ENCODE data around the gene SDK1.

Gene SDK1

DNA sequence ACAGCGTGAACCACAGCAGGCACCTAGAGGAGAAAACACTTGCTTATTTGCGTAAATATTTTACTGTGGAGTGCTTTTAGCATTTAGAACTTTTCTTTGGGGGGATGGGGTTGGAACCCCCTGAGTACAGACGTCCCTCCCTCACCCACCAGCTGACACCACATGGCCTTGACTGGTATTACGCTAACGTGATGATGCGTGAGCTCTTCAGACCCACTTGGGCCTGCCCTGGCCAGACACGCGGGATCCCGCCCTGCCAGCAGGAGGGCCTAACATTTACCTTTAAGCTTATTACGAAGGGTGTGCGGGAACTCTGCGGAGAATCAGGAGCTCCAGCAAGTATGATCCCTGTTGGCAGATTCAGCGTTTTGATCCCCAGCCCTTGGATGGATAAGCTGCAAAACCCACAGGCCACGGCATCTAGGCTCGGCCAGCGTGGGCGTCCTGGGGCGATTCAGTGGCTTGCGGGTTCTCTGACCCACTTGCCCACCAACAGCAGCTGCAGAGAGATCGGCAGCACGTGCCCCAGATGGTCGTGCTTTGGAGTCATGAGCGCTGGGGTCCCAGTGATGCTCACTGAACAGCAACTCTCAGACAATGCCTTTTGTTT lies 835.6 kb downstream of the SDK1 start:
- no peak for TF ChIP-seq KLF9 (tag by site-specific recombination; IDR thresholded peaks at IDR 0.05; ENCODE audit: low read depth)
- no peak for TF ChIP-seq ZNF19 (tag by site-specific recombination; IDR thresholded peaks at IDR 0.05; ENCODE audit: low read depth)
- TF ChIP-seq KLF10 (tag by site-specific recombination; IDR thresholded peaks at IDR 0.05): no peak
- no peaks in the 10 kb centered on the region for H3K9me3 ChIP-seq (ENCODE audit: control insufficient read depth, insufficient read depth, low read depth, low read length)
- no peak overlapping the region for H3K4me3 ChIP-seq (ENCODE audit: low read depth, low read length)
- ChIA-PET POLR2A (interaction anchor here (0.6 kb wide), 1 partner anchor 96 kb away, joined by 3 read pairs; no protein-coding TSS in a partner anchor), CTCF (interaction anchor here (0.6 kb wide), 1 partner anchor 106 kb away, joined by 3 read pairs; no protein-coding TSS in a partner anchor)
- H3K27ac ChIP-seq (ENCODE audit: extremely low read depth, low read depth, low read length): no peak overlapping the region
- H3K36me3 ChIP-seq (ENCODE audit: control insufficient read depth in 2 of 2, insufficient read depth in 1 of 2, low read length in 2 of 2): no peaks in the 10 kb centered on the region; a peak in 1 of 3 replicates
- H3K4me1 ChIP-seq (ENCODE audit: control insufficient read depth, insufficient read depth, low read length): no peaks in the 10 kb centered on the region

DNA sequence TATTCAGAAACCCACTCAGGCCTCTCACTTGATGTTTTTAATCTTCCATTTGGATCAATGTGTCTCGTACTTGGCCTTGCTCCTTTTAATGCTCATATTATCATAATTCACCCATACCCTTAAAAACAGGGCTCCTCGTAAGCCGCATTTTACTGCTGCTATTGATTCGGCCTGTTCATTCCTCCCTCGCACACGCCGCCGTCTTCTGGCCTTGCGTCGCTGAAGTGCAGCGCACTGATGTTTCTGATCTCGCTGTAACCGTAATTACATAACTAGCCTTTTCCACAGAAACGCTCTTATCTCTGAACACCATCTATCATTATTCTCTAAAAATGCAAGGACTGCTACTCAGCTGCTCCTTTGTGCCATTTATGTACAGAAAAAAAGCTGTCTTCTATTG lies 836.5 kb downstream of the SDK1 start:
- H3K4me3 ChIP-seq (ENCODE audit: low read depth, low read length): no peak overlapping the region
- TF ChIP-seq, protein P1, sequence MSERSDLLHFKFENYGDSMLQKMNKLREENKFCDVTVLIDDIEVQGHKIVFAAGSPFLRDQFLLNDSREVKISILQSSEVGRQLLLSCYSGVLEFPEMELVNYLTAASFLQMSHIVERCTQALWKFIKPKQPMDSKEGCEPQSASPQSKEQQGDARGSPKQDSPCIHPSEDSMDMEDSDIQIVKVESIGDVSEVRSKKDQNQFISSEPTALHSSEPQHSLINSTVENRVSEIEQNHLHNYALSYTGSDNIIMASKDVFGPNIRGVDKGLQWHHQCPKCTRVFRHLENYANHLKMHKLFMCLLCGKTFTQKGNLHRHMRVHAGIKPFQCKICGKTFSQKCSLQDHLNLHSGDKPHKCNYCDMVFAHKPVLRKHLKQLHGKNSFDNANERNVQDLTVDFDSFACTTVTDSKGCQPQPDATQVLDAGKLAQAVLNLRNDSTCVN (tag by site-specific recombination; optimal IDR thresholded peaks at IDR 0.05): no peak
- TF ChIP-seq OVOL3 (tag by site-specific recombination; IDR thresholded peaks at IDR 0.05): no peak
- TF ChIP-seq, protein P2, sequence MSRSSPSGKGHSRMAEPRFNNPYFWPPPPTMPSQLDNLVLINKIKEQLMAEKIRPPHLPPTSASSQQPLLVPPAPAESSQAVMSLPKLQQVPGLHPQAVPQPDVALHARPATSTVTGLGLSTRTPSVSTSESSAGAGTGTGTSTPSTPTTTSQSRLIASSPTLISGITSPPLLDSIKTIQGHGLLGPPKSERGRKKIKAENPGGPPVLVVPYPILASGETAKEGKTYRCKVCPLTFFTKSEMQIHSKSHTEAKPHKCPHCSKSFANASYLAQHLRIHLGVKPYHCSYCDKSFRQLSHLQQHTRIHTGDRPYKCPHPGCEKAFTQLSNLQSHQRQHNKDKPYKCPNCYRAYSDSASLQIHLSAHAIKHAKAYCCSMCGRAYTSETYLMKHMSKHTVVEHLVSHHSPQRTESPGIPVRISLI (tag by site-specific recombination; IDR thresholded peaks at IDR 0.05): no peak
- no peak for TF ChIP-seq ZNF10 (tag by site-specific recombination; IDR thresholded peaks at IDR 0.05)
- TF ChIP-seq ZNF670 (tag by site-specific recombination; IDR thresholded peaks at IDR 0.05; ENCODE audit: low read depth): no peak
- no peak for TF ChIP-seq ZNF214 (tag by site-specific recombination; IDR thresholded peaks at IDR 0.05; ENCODE audit: borderline replicate concordance)
- no peaks in the 10 kb centered on the region for H3K9me3 ChIP-seq (ENCODE audit: control insufficient read depth, insufficient read depth, low read depth, low read length)
- ChIA-PET POLR2A (interaction anchor here (0.6 kb wide), 1 partner anchor 95 kb away, joined by 3 read pairs; no protein-coding TSS in a partner anchor), CTCF (no interaction called here)
- no peaks in the 10 kb centered on the region for H3K4me1 ChIP-seq (ENCODE audit: control insufficient read depth, insufficient read depth, low read length)
- no peak overlapping the region for H3K27ac ChIP-seq (ENCODE audit: extremely low read depth, low read depth, low read length)
- no peaks in the 10 kb centered on the region; a peak in 1 of 3 replicates for H3K36me3 ChIP-seq (ENCODE audit: control insufficient read depth in 2 of 2, insufficient read depth in 1 of 2, low read length in 2 of 2)

DNA sequence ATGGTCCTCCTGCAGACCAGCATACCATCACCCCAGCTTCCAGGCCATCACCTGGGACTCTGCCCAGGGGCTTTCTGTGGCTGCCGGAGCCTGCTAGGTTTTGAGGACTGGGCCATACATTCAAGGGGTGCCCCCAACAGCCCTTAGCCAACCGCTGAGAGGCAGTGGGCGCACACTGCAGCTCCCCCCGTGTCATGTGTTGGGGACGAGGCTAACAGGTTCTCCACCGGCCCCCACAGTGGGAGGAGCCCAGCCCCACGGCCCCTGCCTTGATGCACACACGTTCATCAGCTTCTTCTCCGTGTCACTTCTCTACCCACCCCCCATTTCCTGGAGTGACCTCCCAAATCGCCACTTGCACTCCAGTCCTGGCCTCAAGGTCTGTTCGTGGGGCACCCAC lies 837.8 kb downstream of the SDK1 start:
- Histone ChIP-seq H3K36me3 (ENCODE audit: control insufficient read depth in 2 of 2, insufficient read depth in 1 of 2, low read length in 2 of 2) (no peaks in the 10 kb centered on the region), H3K4me1 (ENCODE audit: control insufficient read depth, insufficient read depth, low read length) (no peaks in the 10 kb centered on the region), H3K27ac (ENCODE audit: extremely low read depth, low read depth, low read length) (no peak overlapping the region), H3K4me3 (ENCODE audit: low read depth, low read length) (no peak overlapping the region), H3K9me3 (ENCODE audit: control insufficient read depth, insufficient read depth, low read depth, low read length) (no peaks in the 10 kb centered on the region)
- CTCF ChIA-PET: no interaction called here
- POLR2A ChIA-PET: no interaction called here
- no peak for TF ChIP-seq ZNF391 (tag by site-specific recombination; IDR thresholded peaks at IDR 0.05; ENCODE audit: borderline replicate concordance, low read depth)
- no peak for TF ChIP-seq ZNF202 (tag by site-specific recombination; IDR thresholded peaks at IDR 0.05; ENCODE audit: borderline replicate concordance)

DNA sequence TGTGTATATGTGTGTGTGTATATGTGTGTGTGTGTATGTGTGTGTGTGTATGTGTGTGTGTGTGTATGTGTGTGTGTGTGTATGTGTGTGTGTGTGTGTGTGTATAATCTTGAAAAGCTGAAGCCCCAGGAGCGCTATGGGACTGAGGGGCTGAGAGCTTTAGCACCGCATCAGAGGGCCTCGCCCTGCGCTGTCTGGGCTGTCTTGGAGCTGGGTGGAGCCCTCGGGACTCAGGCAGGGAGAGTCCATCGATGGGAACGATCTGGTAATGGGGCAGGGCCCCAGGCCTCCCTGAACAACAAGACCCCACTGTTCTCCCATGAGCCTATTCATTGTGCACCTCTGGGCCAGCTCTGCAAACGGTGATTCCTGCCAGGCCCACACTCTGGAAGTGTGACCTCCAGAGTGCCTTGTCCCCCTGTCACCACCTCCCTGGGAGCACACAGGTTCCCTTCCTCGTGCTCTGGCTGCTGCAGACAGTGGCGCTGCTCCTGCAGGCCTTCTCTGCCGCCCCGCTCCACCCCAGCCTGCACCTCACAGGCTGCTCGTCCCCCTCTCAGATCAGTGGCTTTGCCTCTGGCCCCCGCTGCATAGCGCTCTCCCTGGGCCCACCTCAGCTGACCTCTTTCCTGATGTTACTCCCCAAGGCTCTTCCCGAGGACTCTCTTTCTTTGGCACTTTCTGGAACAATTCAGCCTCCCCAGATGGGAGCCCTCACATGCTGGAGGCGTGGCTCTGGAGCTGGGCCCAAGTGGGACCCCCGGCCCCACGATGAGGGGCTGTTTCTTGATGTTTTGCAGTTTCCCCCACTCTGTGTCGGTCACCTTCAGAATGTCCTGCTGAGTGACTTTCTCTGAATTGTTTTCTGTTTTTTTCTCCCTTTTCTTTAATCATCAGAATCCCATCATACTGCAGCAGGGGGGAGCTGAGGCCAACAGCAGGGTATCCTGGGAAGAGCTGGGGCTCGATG lies 838.9 kb downstream of the SDK1 start:
- Histone ChIP-seq H3K4me1 (ENCODE audit: control insufficient read depth, insufficient read depth, low read length) (no peaks in the 10 kb centered on the region), H3K4me3 (ENCODE audit: low read depth, low read length) (no peak overlapping the region), H3K9me3 (ENCODE audit: control insufficient read depth, insufficient read depth, low read depth, low read length) (no peaks in the 10 kb centered on the region), H3K27ac (ENCODE audit: extremely low read depth, low read depth, low read length) (no peak overlapping the region), H3K36me3 (ENCODE audit: control insufficient read depth in 2 of 2, insufficient read depth in 1 of 2, low read length in 2 of 2) (no peaks in the 10 kb centered on the region)
- ChIA-PET CTCF (interaction anchor here (0.6 kb wide), 1 partner anchor 383 kb away, joined by 3 read pairs; no protein-coding TSS in a partner anchor), POLR2A (no interaction called here)
- TF ChIP-seq HOXD13 (CRISPR knock-in tag; IDR thresholded peaks at IDR 0.05; ENCODE audit: borderline replicate concordance): no peak
- no peak for TF ChIP-seq ZNF112 (tag by site-specific recombination; IDR thresholded peaks at IDR 0.05)
- TF ChIP-seq ZNF654 (tag by site-specific recombination; IDR thresholded peaks at IDR 0.05; ENCODE audit: low read depth): no peak
- TF ChIP-seq, protein P3, sequence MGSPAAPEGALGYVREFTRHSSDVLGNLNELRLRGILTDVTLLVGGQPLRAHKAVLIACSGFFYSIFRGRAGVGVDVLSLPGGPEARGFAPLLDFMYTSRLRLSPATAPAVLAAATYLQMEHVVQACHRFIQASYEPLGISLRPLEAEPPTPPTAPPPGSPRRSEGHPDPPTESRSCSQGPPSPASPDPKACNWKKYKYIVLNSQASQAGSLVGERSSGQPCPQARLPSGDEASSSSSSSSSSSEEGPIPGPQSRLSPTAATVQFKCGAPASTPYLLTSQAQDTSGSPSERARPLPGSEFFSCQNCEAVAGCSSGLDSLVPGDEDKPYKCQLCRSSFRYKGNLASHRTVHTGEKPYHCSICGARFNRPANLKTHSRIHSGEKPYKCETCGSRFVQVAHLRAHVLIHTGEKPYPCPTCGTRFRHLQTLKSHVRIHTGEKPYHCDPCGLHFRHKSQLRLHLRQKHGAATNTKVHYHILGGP (tag by site-specific recombination; IDR thresholded peaks at IDR 0.05): no peak
- no peak for TF ChIP-seq ZNF629 (tag by site-specific recombination; IDR thresholded peaks at IDR 0.05)
- TF ChIP-seq, protein P1 (tag by site-specific recombination; optimal IDR thresholded peaks at IDR 0.05): no peak
- no peak for TF ChIP-seq ZNF701 (tag by site-specific recombination; IDR thresholded peaks at IDR 0.05)
- TF ChIP-seq SP2 (tag by site-specific recombination; IDR thresholded peaks at IDR 0.05): no peak
- TF ChIP-seq KLF16 (tag by site-specific recombination; IDR thresholded peaks at IDR 0.05): no peak
- no peak for TF ChIP-seq ZBTB17 (tag by site-specific recombination; IDR thresholded peaks at IDR 0.05)

All from HEK293 (cell line).